RWPE1 (cell line): ENCODE data around the gene GLRA1.

Experiments
- CTCF ChIA-PET: fragments of 350-600 bp; sonication (Branson Sonifier 250); formaldehyde crosslinking; extraction: SDS; loops from one replicate; lab custom pipeline; 2021; lab: Yijun Ruan, JAX
- POLR2A ChIA-PET: fragments of 400-600 bp; formaldehyde crosslinking; extraction: SDS; loops from one replicate; lab custom pipeline; 2020; ENCODE audit warnings: antibody characterized with exemption; ENCODE audit not compliant: low non-redundant PET; lab: Yijun Ruan, JAX
- DNase-seq: peaks from one replicate; pipeline ENCODE4 v3.0.0; 2012; ENCODE audit warnings: low spot score
- H3K27ac ChIP-seq: fragments of 450-650 bp; 2 replicates; pipeline ENCODE4 v1.5.1; 2017
- TF ChIP-seq, protein P1 (sequence below): fragments of 450-650 bp; conservative IDR thresholded peaks from 2 replicates; pipeline ENCODE4 v1.5.1; 2017; ENCODE audit warnings: low read depth, mild to moderate bottlenecking

GLRA1 gene

DNA sequence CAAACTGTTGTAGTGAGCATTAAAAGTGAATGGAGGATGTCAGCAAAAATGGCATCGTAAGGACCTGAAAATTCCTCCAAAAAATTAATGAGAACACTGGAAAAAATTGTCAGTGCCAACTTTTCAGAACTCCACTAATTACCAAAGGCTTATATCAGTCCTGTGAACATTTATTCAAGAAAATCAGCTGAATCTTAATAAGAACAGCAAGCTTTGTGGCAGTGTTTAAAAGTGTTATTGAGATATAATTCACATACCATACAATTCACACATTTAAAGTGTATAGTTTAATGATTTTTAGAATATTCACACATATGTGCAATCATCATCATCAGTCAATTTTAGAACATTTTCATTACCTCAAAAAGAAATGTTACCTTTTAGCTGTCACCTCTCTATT, 95.3 kb downstream of the GLRA1 start:
- POLR2A ChIA-PET: no interaction called here
- H3K27ac ChIP-seq: no peak overlapping the region
- CTCF ChIA-PET: no interaction called here
- TF ChIP-seq, protein P1, sequence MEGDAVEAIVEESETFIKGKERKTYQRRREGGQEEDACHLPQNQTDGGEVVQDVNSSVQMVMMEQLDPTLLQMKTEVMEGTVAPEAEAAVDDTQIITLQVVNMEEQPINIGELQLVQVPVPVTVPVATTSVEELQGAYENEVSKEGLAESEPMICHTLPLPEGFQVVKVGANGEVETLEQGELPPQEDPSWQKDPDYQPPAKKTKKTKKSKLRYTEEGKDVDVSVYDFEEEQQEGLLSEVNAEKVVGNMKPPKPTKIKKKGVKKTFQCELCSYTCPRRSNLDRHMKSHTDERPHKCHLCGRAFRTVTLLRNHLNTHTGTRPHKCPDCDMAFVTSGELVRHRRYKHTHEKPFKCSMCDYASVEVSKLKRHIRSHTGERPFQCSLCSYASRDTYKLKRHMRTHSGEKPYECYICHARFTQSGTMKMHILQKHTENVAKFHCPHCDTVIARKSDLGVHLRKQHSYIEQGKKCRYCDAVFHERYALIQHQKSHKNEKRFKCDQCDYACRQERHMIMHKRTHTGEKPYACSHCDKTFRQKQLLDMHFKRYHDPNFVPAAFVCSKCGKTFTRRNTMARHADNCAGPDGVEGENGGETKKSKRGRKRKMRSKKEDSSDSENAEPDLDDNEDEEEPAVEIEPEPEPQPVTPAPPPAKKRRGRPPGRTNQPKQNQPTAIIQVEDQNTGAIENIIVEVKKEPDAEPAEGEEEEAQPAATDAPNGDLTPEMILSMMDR: no peak
- DNase-seq: no peak

- H3K27ac ChIP-seq: no peak overlapping the region
- TF ChIP-seq, protein P1: peak; percentile 88
- ChIA-PET CTCF (interaction anchor here (0.6 to 2.3 kb wide), 12 partner anchors 43 to 681 kb away, joined by 3 to 45 read pairs (median 4); no protein-coding TSS in a partner anchor), POLR2A (interaction anchor here (0.5 to 0.6 kb wide), 2 partner anchors 674 to 1295 kb away, joined by 3 read pairs; no protein-coding TSS in a partner anchor)
- peak; percentile 77 for DNase-seq
Observed at GRCh38 chr5:151825445-151825844, 99.2 kb downstream of the GLRA1 start.

DNA sequence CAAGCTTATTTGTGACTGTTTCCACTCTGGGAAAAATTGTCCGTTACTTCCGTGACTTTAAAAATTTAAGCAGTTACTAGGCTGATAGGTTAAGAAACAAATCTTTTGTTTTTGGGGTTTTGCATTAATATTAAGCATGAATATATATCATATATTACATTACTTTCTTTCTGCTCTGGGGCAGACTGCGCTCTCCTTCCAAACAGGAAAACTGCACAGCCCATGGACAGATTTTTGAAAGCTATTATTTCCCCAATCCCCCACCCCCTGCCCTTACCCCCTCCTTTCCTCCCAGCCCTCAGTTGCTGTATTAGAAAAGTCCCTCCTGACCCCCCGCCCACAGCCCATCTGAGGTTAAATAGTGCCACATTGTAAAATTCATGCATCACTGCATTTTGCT, 102.5 kb downstream of the GLRA1 start:
- ChIA-PET CTCF (no interaction called here), POLR2A (no interaction called here)
- DNase-seq: no peak
- no peak overlapping the region for H3K27ac ChIP-seq
- TF ChIP-seq, protein P1: no peak

GRCh38 chr5:151820903-151821302, 103.7 kb downstream of the GLRA1 start:
- CTCF ChIA-PET: no interaction called here
- TF ChIP-seq, protein P1: no peak

DNA sequence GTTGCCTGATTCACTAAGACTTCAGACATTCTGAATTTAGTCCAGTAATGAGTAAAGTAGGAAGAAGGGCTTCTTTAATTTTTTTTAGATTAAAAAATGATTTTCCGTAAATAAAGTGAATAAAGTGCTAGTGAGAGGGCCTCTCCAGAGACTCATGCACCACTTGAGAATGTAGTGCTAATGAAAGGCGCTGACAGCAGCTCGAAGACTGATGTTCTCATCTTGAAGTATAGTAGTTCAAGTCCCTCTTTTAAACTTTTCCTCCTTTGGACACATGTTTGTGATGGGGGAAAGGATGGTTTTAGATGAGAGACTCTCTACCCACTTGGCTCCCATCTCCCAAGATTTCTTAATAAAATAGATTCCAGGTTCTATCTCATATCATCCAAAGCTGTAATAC, 104.4 kb downstream of the GLRA1 start:
- POLR2A ChIA-PET: no interaction called here
- CTCF ChIA-PET: no interaction called here
- no peak overlapping the region for H3K27ac ChIP-seq
- TF ChIP-seq, protein P1: no peak
- DNase-seq: no peak

More at GRCh38 chr5:151820903-151821302, 103.7 kb downstream of the GLRA1 start:
- no peak overlapping the region for H3K27ac ChIP-seq
- POLR2A ChIA-PET: no interaction called here
- DNase-seq: no peak

GRCh38 chr5:151819830-151820229, 104.8 kb downstream of the GLRA1 start:
- ChIA-PET POLR2A (no interaction called here), CTCF (interaction anchor here (2.0 kb wide), 1 partner anchor 324 kb away, joined by 12 read pairs; no protein-coding TSS in a partner anchor)
- TF ChIP-seq, protein P1: no peak
- DNase-seq: no peak
- H3K27ac ChIP-seq: no peak overlapping the region
